ENCODE data around the gene TARP.

GRCh38 chr7:38282081-38282480 is 8.6 kb upstream of the TARP start:
- TF ChIP-seq CTCF (IDR thresholded peaks at IDR 0.05; ENCODE audit: insufficient read depth, low read length) (no peak), GABPA (IDR thresholded peaks at IDR 0.05; ENCODE audit: low read depth) (no peak)
